Measurements from ENCODE around the gene SMCHD1. TPM values are rescaled to one million over a fixed set of nuclear protein-coding genes. Genes with fewer than 3 reads are reported as not detected.

SMCHD1 gene
- total and polyA plus RNA-seq, 2 donors (not counting 1 experiment from before 2014, with no cell fraction given), result 54.2 to 380 TPM

DNA sequence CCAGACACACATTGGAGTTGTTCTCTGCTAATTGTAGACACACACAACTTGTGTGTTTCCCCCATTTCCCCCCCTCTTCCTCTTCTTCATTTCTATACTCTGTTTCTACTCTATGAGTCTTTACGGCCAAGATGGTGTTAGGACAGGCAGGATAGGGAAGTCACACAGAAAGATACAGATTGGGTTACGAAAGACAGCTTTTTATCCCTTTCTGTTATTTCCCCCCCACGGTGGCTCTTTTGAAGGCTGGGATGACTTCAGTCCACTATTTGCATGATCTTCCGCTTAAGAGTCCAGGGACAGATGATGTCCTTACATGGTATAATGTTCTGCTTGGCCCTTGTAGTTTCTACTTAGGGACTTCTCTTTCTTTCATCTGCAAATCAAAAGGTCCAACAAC, 189.6 kb downstream of the SMCHD1 start:
- Histone ChIP-seq H3K4me1 (ENCODE audit: control insufficient read depth in 2 of 2, insufficient read depth in 2 of 2, low read length in 2 of 2) (peaks cover 14 to 37% of the 10 kb centered on the region in 2 donors), H4K20me1 (ENCODE audit: control insufficient read depth, insufficient read depth, low read length, poor library complexity, severe bottlenecking) (no peaks in the 10 kb centered on the region), H3K27me3 (replicated peaks in 1 of 4; ENCODE audit: control extremely low read depth in 1 of 4, control insufficient read depth in 3 of 4, insufficient read depth in 4 of 4, low read length in 3 of 4) (peaks cover 0 to 25% (median 14%) of the 10 kb centered on the region in 4 experiments), H3K9me3 (ENCODE audit: control extremely low read depth in 1 of 3, control insufficient read depth in 2 of 3, insufficient read depth in 1 of 3, low read length in 2 of 3) (peaks cover 0 to 4% (median 0%) of the 10 kb centered on the region in 3 donors), H3K79me2 (ENCODE audit: control insufficient read depth, insufficient read depth, low read length) (no peaks in the 10 kb centered on the region), H2AFZ (ENCODE audit: insufficient read depth, low read depth, low read length, poor library complexity, severe bottlenecking) (no peak overlapping the region), H3K4me3 (ENCODE audit: control extremely low read depth in 1 of 5, extremely low read depth in 1 of 5, insufficient read depth in 1 of 5, low read depth in 2 of 5, low read length in 4 of 5) (no peak overlapping the region), H3K36me3 (replicated peaks in 1 of 2; ENCODE audit: control extremely low read depth in 1 of 2, control insufficient read depth in 1 of 2, extremely low read depth in 1 of 2, insufficient read depth in 2 of 2, low read length in 1 of 2) (no peaks in the 10 kb centered on the region), H3K4me2 (replicated peaks; ENCODE audit: low read depth, low read length, poor library complexity, severe bottlenecking) (no peak overlapping the region), H3K27ac (ENCODE audit: low read length in 2 of 2) (no peak overlapping the region), H3K9ac (ENCODE audit: low read length) (no peak overlapping the region)
- CTCF ChIA-PET, result no interaction called here
- Mint-ChIP-seq H3K9me3 (ENCODE audit: insufficient read depth) (no peaks in the 10 kb centered on the region), H3K27me3 (peaks cover 13% of the 10 kb centered on the region), H3K4me3 (peak overlapping the region; percentile 46), H3K4me1 (peaks cover 40% of the 10 kb centered on the region), H3K27ac (peak overlapping the region; percentile 76)
- POLR2A ChIA-PET, result no interaction called here
- DNase-seq (peak; percentile 47), ATAC-seq (ENCODE audit: low read depth) (no peak)
- TF ChIP-seq CTCF (IDR thresholded peaks at IDR 0.05), result no peak
- no peak for TF ChIP-seq EZH2 (IDR thresholded peaks at IDR 0.05; ENCODE audit: borderline replicate concordance, insufficient read depth, low read depth, low read length, poor library complexity, severe bottlenecking)
- 100% methylated on average over 1 of the region's 4 CpGs for WGBS (ENCODE audit: insufficient coverage)
- intact Hi-C loops (cut with micrococcal nuclease), result loop anchor here (5.0 kb wide), 7 partner anchors 58 to 417 kb away; partner anchors contain the start of genes METTL4, MYL12B, NDC80 and SMCHD1

GRCh38 chr18:2846636-2847316, 191.2 kb downstream of the SMCHD1 start, which contains the start of gene EMILIN2:
EMILIN2 (plus strand) TSS chr18:2847006; CDS start chr18:2847189, 183 bp downstream.
- H3K27me3 ChIP-seq (replicated peaks in 1 of 4; ENCODE audit: control extremely low read depth in 1 of 4, control insufficient read depth in 3 of 4, insufficient read depth in 4 of 4, low read length in 3 of 4), result peaks cover 0 to 41% (median 21%) of the 10 kb centered on the region in 4 experiments
- peaks cover 14 to 37% of the 10 kb centered on the region in 2 donors for H3K4me1 ChIP-seq (ENCODE audit: control insufficient read depth in 2 of 2, insufficient read depth in 2 of 2, low read length in 2 of 2)
- DNase-seq, result peak; percentile 93
- ChIA-PET POLR2A (interaction anchor here (1.5 kb wide), 1 partner anchor 415 kb away, joined by 3 read pairs; no protein-coding TSS in a partner anchor), CTCF (no interaction called here)
- TF ChIP-seq CTCF (IDR thresholded peaks at IDR 0.05) (peak; percentile 39), EZH2 (IDR thresholded peaks at IDR 0.05; ENCODE audit: borderline replicate concordance, insufficient read depth, low read depth, low read length, poor library complexity, severe bottlenecking) (no peak)
- peak within 1 kb of the TSS; percentile 76 for H2AFZ ChIP-seq (ENCODE audit: insufficient read depth, low read depth, low read length, poor library complexity, severe bottlenecking)
- no peaks in the 10 kb centered on the region for H3K9me3 Mint-ChIP-seq (ENCODE audit: insufficient read depth)
- ATAC-seq (ENCODE audit: low read depth), result peak; percentile 82
- H3K9me3 ChIP-seq (ENCODE audit: control extremely low read depth in 1 of 3, control insufficient read depth in 2 of 3, insufficient read depth in 1 of 3, low read length in 2 of 3), result peaks cover 0 to 4% (median 0%) of the 10 kb centered on the region in 3 donors
- no peaks in the 10 kb centered on the region for H3K79me2 ChIP-seq (ENCODE audit: control insufficient read depth, insufficient read depth, low read length)
- no peaks in the 10 kb centered on the region for H3K36me3 ChIP-seq (replicated peaks in 1 of 2; ENCODE audit: control extremely low read depth in 1 of 2, control insufficient read depth in 1 of 2, extremely low read depth in 1 of 2, insufficient read depth in 2 of 2, low read length in 1 of 2)
- under 1% methylated on average over 71 of the region's 80 CpGs for WGBS (ENCODE audit: insufficient coverage)
- H3K27ac ChIP-seq (ENCODE audit: low read length in 2 of 2), result peak within 1 kb of the TSS; percentile 56 to 65
- H3K27ac Mint-ChIP-seq, result peak within 1 kb of the TSS; percentile 91
- H3K4me2 ChIP-seq (replicated peaks; ENCODE audit: low read depth, low read length, poor library complexity, severe bottlenecking), result peak within 1 kb of the TSS; percentile 98
- H4K20me1 ChIP-seq (ENCODE audit: control insufficient read depth, insufficient read depth, low read length, poor library complexity, severe bottlenecking), result no peaks in the 10 kb centered on the region
- H3K27me3 Mint-ChIP-seq, result peaks cover 18% of the 10 kb centered on the region
- intact Hi-C loops (cut with micrococcal nuclease), result loop anchor here (1.0 to 5.0 kb wide), 11 partner anchors 40 to 416 kb away; partner anchors contain the start of genes METTL4, MYL12A, MYL12B and NDC80
- H3K9ac ChIP-seq (ENCODE audit: low read length), result peak within 1 kb of the TSS; percentile 69
- H3K4me3 ChIP-seq (ENCODE audit: control extremely low read depth in 1 of 5, extremely low read depth in 1 of 5, insufficient read depth in 1 of 5, low read depth in 2 of 5, low read length in 4 of 5), result peak within 1 kb of the TSS; percentile 54 to 76 (median 61)
- peaks cover 40% of the 10 kb centered on the region for H3K4me1 Mint-ChIP-seq
- H3K4me3 Mint-ChIP-seq, result peak within 1 kb of the TSS; percentile 99
